Spinal cord (tissue), 10 donors: ENCODE results near the gene LRMDA. TPM values are rescaled to one million over a fixed set of nuclear protein-coding genes. Genes with fewer than 3 reads are reported as not detected.
A peak's percentile ranks its signal among the peaks of the same experiment; 100 is the strongest.

Experiments
- DNase-seq, 6 donors: peaks; one replicate each; pipeline versions ENCODE4 v3.0.0 to v3.0.0-alpha.2; 2013 to 2015; ENCODE audit warnings: low spot score in 6 of 6, low read depth in 4 of 6
- H3K27ac ChIP-seq: one replicate; pipeline ENCODE4 v1.5.1; 2013; ENCODE audit warnings: low read depth, low read length, control low read depth
- H3K27me3 ChIP-seq: one replicate; pipeline ENCODE4 v1.6.1; 2013; ENCODE audit warnings: low read length; ENCODE audit not compliant: control insufficient read depth, insufficient read depth
- H3K36me3 ChIP-seq: one replicate; pipeline ENCODE4 v1.6.1; 2013; ENCODE audit warnings: low read length; ENCODE audit not compliant: control insufficient read depth, insufficient read depth
- H3K4me1 ChIP-seq: one replicate; pipeline ENCODE4 v1.6.1; 2013; ENCODE audit warnings: low read length; ENCODE audit not compliant: control insufficient read depth, insufficient read depth
- H3K4me3 ChIP-seq: one replicate; pipeline ENCODE4 v1.5.1; 2013; ENCODE audit warnings: low read depth, low read length, control low read depth
- H3K9me3 ChIP-seq: one replicate; pipeline ENCODE4 v1.6.1; 2013; ENCODE audit warnings: low read length; ENCODE audit not compliant: control insufficient read depth, insufficient read depth
- WGBS: methylation state at CpG from one replicate; pipeline ENCODE4 v1.1.5; 2013; ENCODE audit warnings: missing lambda C conversion rate; ENCODE audit not compliant: insufficient coverage; 5-methylcytosine and 5-hydroxymethylcytosine counted together
- polyA plus RNA-seq, 2 donors: library from polyadenylated mRNA; unstranded; fragments of 120-200 nt; gene quantifications; one replicate each; pipeline ENCODE4 v1.2.1, GENCODE V29; 2013; ENCODE audit not compliant: insufficient read length in 2 of 2
- total RNA-seq, 2 donors: library from RNA; depleted of rRNA in 1 of 2; stranded (reverse); fragments of 120-200 nt in 1 of 2; fragments of >200 nt in 1 of 2; gene quantifications; one replicate each; pipeline versions ENCODE4 v1.2.3 to v1.2.4, GENCODE V29; 2013 to 2014
- donor health status: healthy.

Gene LRMDA
- total and polyA plus RNA-seq, 4 donors, result 5.6 to 9.9 (median 7.2) TPM

- no peak for DNase-seq
- Histone ChIP-seq H3K4me3 (no peak overlapping the region), H3K4me1 (no peaks in the 10 kb centered on the region), H3K9me3 (no peaks in the 10 kb centered on the region), H3K36me3 (no peaks in the 10 kb centered on the region), H3K27me3 (no peaks in the 10 kb centered on the region), H3K27ac (no peak overlapping the region)
- WGBS, result no CpG with 5 or more reads among the region's 1 CpG
These were observed 590.0 kb downstream of the LRMDA start for GRCh38 chr10:76021398-76021797.

GRCh38 chr10:76022366-76022765 lies 590.9 kb downstream of the LRMDA start:
- WGBS, result 94% methylated on average over 2 of the region's 2 CpGs
- no peaks in the 10 kb centered on the region for H3K9me3 ChIP-seq
- no peak overlapping the region for H3K4me3 ChIP-seq
- no peaks in the 10 kb centered on the region for H3K27me3 ChIP-seq
- H3K27ac ChIP-seq, result no peak overlapping the region
- H3K4me1 ChIP-seq, result no peaks in the 10 kb centered on the region
- no peak for DNase-seq
- no peaks in the 10 kb centered on the region for H3K36me3 ChIP-seq

- no peaks in the 10 kb centered on the region for H3K9me3 ChIP-seq
- H3K4me1 ChIP-seq, result no peaks in the 10 kb centered on the region
- no peak for DNase-seq
- 77% methylated on average over 5 of the region's 7 CpGs for WGBS
- H3K4me3 ChIP-seq, result no peak overlapping the region
- no peaks in the 10 kb centered on the region for H3K36me3 ChIP-seq
- no peaks in the 10 kb centered on the region for H3K27me3 ChIP-seq
- H3K27ac ChIP-seq, result no peak overlapping the region
These were observed 591.6 kb downstream of the LRMDA start for GRCh38 chr10:76023007-76023406.

- Histone ChIP-seq H3K4me3 (no peak overlapping the region), H3K27me3 (no peaks in the 10 kb centered on the region), H3K36me3 (no peaks in the 10 kb centered on the region), H3K27ac (no peak overlapping the region), H3K4me1 (no peaks in the 10 kb centered on the region), H3K9me3 (no peaks in the 10 kb centered on the region)
- WGBS, result 80% methylated on average over 14 of the region's 15 CpGs
- peak in 1 of 6 donors; percentile 57 for DNase-seq
These were observed 593.2 kb downstream of the LRMDA start for GRCh38 chr10:76024460-76025123.

- Histone ChIP-seq H3K27ac (no peak overlapping the region), H3K4me1 (no peaks in the 10 kb centered on the region), H3K9me3 (no peaks in the 10 kb centered on the region), H3K36me3 (no peaks in the 10 kb centered on the region), H3K27me3 (no peaks in the 10 kb centered on the region), H3K4me3 (no peak overlapping the region)
- no peak for DNase-seq
- WGBS, result 90% methylated on average over 3 of the region's 3 CpGs
These were observed 593.7 kb downstream of the LRMDA start for GRCh38 chr10:76025124-76025477.

GRCh38 chr10:76026176-76026771 lies 594.9 kb downstream of the LRMDA start:
- Histone ChIP-seq H3K9me3 (no peaks in the 10 kb centered on the region), H3K27me3 (no peaks in the 10 kb centered on the region), H3K4me1 (no peaks in the 10 kb centered on the region), H3K27ac (no peak overlapping the region), H3K36me3 (no peaks in the 10 kb centered on the region), H3K4me3 (no peak overlapping the region)
- 89% methylated on average over 1 of the region's 2 CpGs for WGBS
- no peak for DNase-seq

GRCh38 chr10:76026905-76027304 lies 595.5 kb downstream of the LRMDA start:
- H3K36me3 ChIP-seq, result no peaks in the 10 kb centered on the region
- no peak overlapping the region for H3K4me3 ChIP-seq
- no peaks in the 10 kb centered on the region for H3K27me3 ChIP-seq
- H3K4me1 ChIP-seq, result no peaks in the 10 kb centered on the region
- no CpG with 5 or more reads among the region's 1 CpG for WGBS
- H3K9me3 ChIP-seq, result no peaks in the 10 kb centered on the region
- H3K27ac ChIP-seq, result no peak overlapping the region
- no peak for DNase-seq

- H3K9me3 ChIP-seq, result no peaks in the 10 kb centered on the region
- WGBS, result 89% methylated on average over 2 of the region's 4 CpGs
- no peak overlapping the region for H3K4me3 ChIP-seq
- peaks cover 6% of the 10 kb centered on the region for H3K27me3 ChIP-seq
- no peak for DNase-seq
- H3K27ac ChIP-seq, result no peak overlapping the region
- no peaks in the 10 kb centered on the region for H3K36me3 ChIP-seq
- peaks cover 17% of the 10 kb centered on the region for H3K4me1 ChIP-seq
These were observed 598.4 kb downstream of the LRMDA start for GRCh38 chr10:76029782-76030181.

GRCh38 chr10:76031099-76031498 lies 599.7 kb downstream of the LRMDA start:
- Histone ChIP-seq H3K9me3 (no peaks in the 10 kb centered on the region), H3K4me1 (peaks cover 26% of the 10 kb centered on the region), H3K4me3 (no peak overlapping the region), H3K36me3 (no peaks in the 10 kb centered on the region), H3K27me3 (peaks cover 15% of the 10 kb centered on the region), H3K27ac (no peak overlapping the region)
- DNase-seq, result no peak
- WGBS, result 93% methylated on average over 2 of the region's 2 CpGs
